Measurements from ENCODE around the gene ATP8A2. TPM values are rescaled to one million over a fixed set of nuclear protein-coding genes. Genes with fewer than 3 reads are reported as not detected.

The ATP8A2 gene
- total RNA-seq, 1 donor from 2014 or later = 1.3 TPM

- no peaks in the 10 kb centered on the region for H3K27me3 ChIP-seq (ENCODE audit: insufficient read depth, low read length)
- Mint-ChIP-seq H3K9me3 (ENCODE audit: unreplicated experiment) (peaks cover 4% of the 10 kb centered on the region), H3K36me3 (ENCODE audit: low read depth, unreplicated experiment) (no peaks in the 10 kb centered on the region), H3K27ac (ENCODE audit: unreplicated experiment) (no peak overlapping the region), H3K27me3 (ENCODE audit: low read depth, unreplicated experiment) (no peaks in the 10 kb centered on the region), H3K4me1 (ENCODE audit: low read depth, unreplicated experiment) (peaks cover 3% of the 10 kb centered on the region), H3K4me3 (ENCODE audit: unreplicated experiment) (no peak overlapping the region)
- FAIRE-seq (no peak), DNase-seq (ENCODE audit: low read depth) (no peak)
- H2AFZ ChIP-seq (ENCODE audit: low read depth, low read length) = no peak overlapping the region
- H3K9me3 ChIP-seq (ENCODE audit: insufficient read depth, low read depth, low read length) = no peaks in the 10 kb centered on the region
- H3K4me1 ChIP-seq (ENCODE audit: insufficient read depth, low read length) = peaks cover 9% of the 10 kb centered on the region
- H4K20me1 ChIP-seq (ENCODE audit: insufficient read depth, low read length) = no peaks in the 10 kb centered on the region
- H3K36me3 ChIP-seq (ENCODE audit: insufficient read depth, low read length) = no peaks in the 10 kb centered on the region
- no peak for TF ChIP-seq CTCF (IDR thresholded peaks at IDR 0.05; ENCODE audit: insufficient read depth, low read depth, low read length)
- TF ChIP-seq EZH2 (IDR thresholded peaks at IDR 0.05; ENCODE audit: insufficient read depth, low read length) = no peak
- no peak overlapping the region for H3K4me2 ChIP-seq (ENCODE audit: low read length)
- no peaks in the 10 kb centered on the region for H3K79me2 ChIP-seq (ENCODE audit: insufficient read depth, low read length)
- no peak overlapping the region for H3K4me3 ChIP-seq (ENCODE audit: insufficient read depth, low read depth, low read length)
- no peak overlapping the region for H3K27ac ChIP-seq (ENCODE audit: low read depth, low read length)
- no peak overlapping the region for H3K9ac ChIP-seq (ENCODE audit: low read length)
Measured at GRCh38 chr13:25932365-25932764, 560.6 kb downstream of the ATP8A2 start.

GRCh38 chr13:25933520-25933919, 561.7 kb downstream of the ATP8A2 start:
- no peak for TF ChIP-seq CTCF (IDR thresholded peaks at IDR 0.05; ENCODE audit: insufficient read depth, low read depth, low read length)
- no peak for TF ChIP-seq EZH2 (IDR thresholded peaks at IDR 0.05; ENCODE audit: insufficient read depth, low read length)
- Mint-ChIP-seq H3K27ac (ENCODE audit: unreplicated experiment) (no peak overlapping the region), H3K27me3 (ENCODE audit: low read depth, unreplicated experiment) (no peaks in the 10 kb centered on the region), H3K4me3 (ENCODE audit: unreplicated experiment) (no peak overlapping the region), H3K9me3 (ENCODE audit: unreplicated experiment) (peaks cover 4% of the 10 kb centered on the region), H3K4me1 (ENCODE audit: low read depth, unreplicated experiment) (peaks cover 2% of the 10 kb centered on the region), H3K36me3 (ENCODE audit: low read depth, unreplicated experiment) (no peaks in the 10 kb centered on the region)
- H3K36me3 ChIP-seq (ENCODE audit: insufficient read depth, low read length) = no peaks in the 10 kb centered on the region
- H3K4me1 ChIP-seq (ENCODE audit: insufficient read depth, low read length) = peaks cover 8% of the 10 kb centered on the region
- H3K79me2 ChIP-seq (ENCODE audit: insufficient read depth, low read length) = no peaks in the 10 kb centered on the region
- no peaks in the 10 kb centered on the region for H4K20me1 ChIP-seq (ENCODE audit: insufficient read depth, low read length)
- no peak overlapping the region for H3K4me2 ChIP-seq (ENCODE audit: low read length)
- no peak overlapping the region for H3K27ac ChIP-seq (ENCODE audit: low read depth, low read length)
- DNase-seq (ENCODE audit: low read depth) (no peak), FAIRE-seq (no peak)
- no peak overlapping the region for H3K9ac ChIP-seq (ENCODE audit: low read length)
- no peak overlapping the region for H3K4me3 ChIP-seq (ENCODE audit: insufficient read depth, low read depth, low read length)
- no peaks in the 10 kb centered on the region for H3K9me3 ChIP-seq (ENCODE audit: insufficient read depth, low read depth, low read length)
- no peaks in the 10 kb centered on the region for H3K27me3 ChIP-seq (ENCODE audit: insufficient read depth, low read length)
- H2AFZ ChIP-seq (ENCODE audit: low read depth, low read length) = no peak overlapping the region

- no peaks in the 10 kb centered on the region for H3K27me3 ChIP-seq (ENCODE audit: insufficient read depth, low read length)
- no peaks in the 10 kb centered on the region for H3K36me3 ChIP-seq (ENCODE audit: insufficient read depth, low read length)
- no peaks in the 10 kb centered on the region for H4K20me1 ChIP-seq (ENCODE audit: insufficient read depth, low read length)
- Mint-ChIP-seq H3K36me3 (ENCODE audit: low read depth, unreplicated experiment) (no peaks in the 10 kb centered on the region), H3K4me1 (ENCODE audit: low read depth, unreplicated experiment) (no peaks in the 10 kb centered on the region), H3K27ac (ENCODE audit: unreplicated experiment) (no peak overlapping the region), H3K9me3 (ENCODE audit: unreplicated experiment) (peaks cover 4% of the 10 kb centered on the region), H3K4me3 (ENCODE audit: unreplicated experiment) (no peak overlapping the region), H3K27me3 (ENCODE audit: low read depth, unreplicated experiment) (peaks cover 1% of the 10 kb centered on the region)
- no peak overlapping the region for H2AFZ ChIP-seq (ENCODE audit: low read depth, low read length)
- peaks cover 2% of the 10 kb centered on the region for H3K4me1 ChIP-seq (ENCODE audit: insufficient read depth, low read length)
- no peak overlapping the region for H3K4me3 ChIP-seq (ENCODE audit: insufficient read depth, low read depth, low read length)
- FAIRE-seq (no peak), DNase-seq (ENCODE audit: low read depth) (no peak)
- TF ChIP-seq EZH2 (IDR thresholded peaks at IDR 0.05; ENCODE audit: insufficient read depth, low read length) = no peak
- TF ChIP-seq CTCF (IDR thresholded peaks at IDR 0.05; ENCODE audit: insufficient read depth, low read depth, low read length) = no peak
- no peaks in the 10 kb centered on the region for H3K9me3 ChIP-seq (ENCODE audit: insufficient read depth, low read depth, low read length)
- no peak overlapping the region for H3K27ac ChIP-seq (ENCODE audit: low read depth, low read length)
- H3K4me2 ChIP-seq (ENCODE audit: low read length) = no peak overlapping the region
- H3K9ac ChIP-seq (ENCODE audit: low read length) = no peak overlapping the region
- no peaks in the 10 kb centered on the region for H3K79me2 ChIP-seq (ENCODE audit: insufficient read depth, low read length)
Measured at GRCh38 chr13:25934127-25934526, 562.4 kb downstream of the ATP8A2 start.

Measured in astrocyte (in vitro differentiated cells and primary cell).